ENCODE measurements around the gene DACT1.

The DACT1 gene

GRCh38 chr14:58637040-58637390, 747 bp upstream of the DACT1 start:
- peak; percentile 8 for DNase-seq (ENCODE audit: low spot score)

- DNase-seq (ENCODE audit: low spot score), result no peak
These were observed 752 bp downstream of the DACT1 start for GRCh38 chr14:58638231-58639197.

GRCh38 chr14:58639198-58639565, 1.4 kb downstream of the DACT1 start:
- DNase-seq (ENCODE audit: low spot score), result no peak

GRCh38 chr14:58639842-58640484, 2.2 kb downstream of the DACT1 start:
- no peak for DNase-seq (ENCODE audit: low spot score)

DNA sequence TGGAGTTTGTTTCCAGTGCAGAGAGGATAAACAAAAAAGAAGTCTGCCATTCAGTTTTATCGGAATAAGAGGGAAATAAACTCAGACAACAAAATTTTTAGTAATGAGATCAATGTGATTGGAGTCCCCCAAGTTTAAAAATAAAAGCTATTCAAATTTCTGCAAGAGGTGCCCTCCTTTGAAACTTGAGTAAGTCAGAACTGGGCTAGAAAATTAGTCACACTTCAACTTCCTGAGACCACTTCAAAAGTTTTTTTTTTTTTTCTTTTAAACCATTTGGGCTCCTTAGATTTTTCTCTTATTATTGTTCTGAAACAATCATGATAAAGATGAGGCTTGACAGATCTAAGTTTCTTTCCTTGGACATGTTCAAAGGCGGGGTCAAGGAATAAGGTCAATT, 3.2 kb downstream of the DACT1 start:
- DNase-seq (ENCODE audit: low spot score), result no peak

- no peak for DNase-seq (ENCODE audit: low spot score)
These were observed 3.7 kb downstream of the DACT1 start for GRCh38 chr14:58641509-58641908.

DNA sequence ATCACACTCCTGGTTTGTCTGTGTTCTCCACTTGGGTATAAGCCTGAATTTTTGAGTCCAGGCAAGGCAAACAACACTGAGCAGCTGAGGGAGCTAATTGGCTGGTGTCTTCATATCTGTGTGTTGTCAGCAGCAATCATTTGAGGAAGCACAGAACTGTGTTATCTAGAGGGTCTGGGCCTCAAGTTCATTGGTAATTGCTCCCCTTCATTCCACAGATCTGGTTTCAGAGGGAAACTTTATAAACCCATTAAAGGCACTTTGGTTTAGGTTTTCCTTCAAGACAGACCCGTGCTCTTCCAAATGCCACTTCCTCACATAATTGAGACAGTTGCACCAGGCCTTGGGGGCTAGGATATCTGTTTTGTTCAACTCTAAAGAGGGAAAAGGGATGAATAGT, 5.6 kb downstream of the DACT1 start:
- DNase-seq (ENCODE audit: low spot score), result no peak

GRCh38 chr14:58645641-58646040, 7.9 kb downstream of the DACT1 start:
- no peak for DNase-seq (ENCODE audit: low spot score)

- DNase-seq (ENCODE audit: low spot score), result no peak
These were observed 8.7 kb downstream of the DACT1 start for GRCh38 chr14:58646479-58646878.

GRCh38 chr14:58647777-58648176, 10.0 kb downstream of the DACT1 start:
- no peak for DNase-seq (ENCODE audit: low spot score)

- DNase-seq (ENCODE audit: low spot score), result no peak
These were observed 13.1 kb downstream of the DACT1 start for GRCh38 chr14:58650857-58651256.

DNA sequence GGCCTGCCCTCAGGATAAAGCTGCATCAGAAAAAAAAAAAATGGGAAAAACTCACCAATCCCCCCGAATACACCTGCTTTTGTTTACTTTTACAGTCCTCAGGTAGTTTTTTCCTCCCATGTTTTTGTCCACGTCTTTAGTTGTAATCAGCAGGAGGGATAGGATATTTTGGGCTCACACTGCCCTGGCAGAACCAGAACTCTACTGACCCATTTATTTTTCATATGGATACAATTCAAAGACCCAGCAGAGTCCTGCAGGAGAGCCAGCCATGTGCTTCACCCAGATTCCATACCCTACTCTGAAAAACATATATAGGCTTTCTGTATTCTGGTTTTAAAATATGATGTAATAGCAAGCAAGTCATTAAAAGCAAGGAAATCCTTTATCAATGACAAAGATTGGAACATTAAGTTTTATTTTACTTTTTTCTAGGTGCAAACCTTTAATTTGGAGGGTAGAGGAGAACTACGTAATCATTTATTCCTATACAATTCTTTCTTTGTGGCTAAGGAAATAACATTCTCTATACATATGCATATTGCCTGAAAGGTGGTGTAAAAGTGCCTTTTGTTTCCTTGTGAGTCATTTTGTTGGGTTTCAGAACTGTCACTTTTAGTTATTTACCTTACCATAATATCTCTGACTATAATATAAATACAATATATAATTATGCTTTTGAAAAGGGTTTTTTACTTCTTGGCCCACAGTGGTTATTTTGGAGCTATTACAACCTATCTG, 19.1 kb downstream of the DACT1 start:
- DNase-seq (ENCODE audit: low spot score), result no peak

GRCh38 chr14:58659061-58659460, 21.3 kb downstream of the DACT1 start:
- DNase-seq (ENCODE audit: low spot score), result no peak

GRCh38 chr14:58659846-58660245, 22.1 kb downstream of the DACT1 start:
- DNase-seq (ENCODE audit: low spot score), result no peak

DNA sequence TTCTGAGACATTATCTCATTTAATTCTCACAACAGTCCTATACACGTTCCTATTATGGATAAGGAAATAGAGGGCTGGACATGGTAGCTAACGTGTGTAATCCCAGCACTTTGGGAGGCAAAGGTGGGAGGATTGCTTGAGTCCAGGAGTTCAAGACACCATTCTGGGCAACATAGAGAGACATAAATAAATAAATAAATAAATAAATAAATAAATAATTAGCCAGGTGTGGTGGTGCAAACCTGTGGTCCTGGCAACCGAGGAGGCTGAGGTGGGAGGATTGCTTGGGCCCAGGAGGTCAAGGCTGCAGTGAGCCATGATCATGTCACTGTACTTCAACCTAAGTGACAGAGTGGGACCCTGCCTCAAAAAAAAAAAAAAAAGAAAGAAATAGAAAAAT, 22.6 kb downstream of the DACT1 start:
- DNase-seq (ENCODE audit: low spot score), result no peak

- DNase-seq (ENCODE audit: low spot score), result no peak
These were observed 24.3 kb downstream of the DACT1 start for GRCh38 chr14:58662018-58662417.

DNA sequence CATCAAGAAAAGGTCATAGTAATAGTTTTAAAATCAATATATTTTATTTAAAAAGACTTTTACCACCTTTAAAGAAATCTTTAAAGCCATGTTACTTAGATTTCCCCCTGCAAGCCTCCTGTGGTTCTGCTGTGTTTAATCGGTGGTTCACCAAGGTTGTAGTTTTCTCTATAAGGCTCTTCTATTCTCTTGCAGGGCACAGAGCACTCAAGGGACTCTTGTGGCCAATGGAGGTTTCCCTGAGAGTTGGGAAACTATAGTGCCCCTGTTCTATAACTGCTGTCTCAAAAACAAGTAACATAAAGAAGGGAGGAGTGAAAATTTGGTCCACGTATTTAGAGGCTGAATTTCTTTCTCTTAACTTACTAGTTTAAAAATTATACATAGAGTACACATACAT, 25.0 kb downstream of the DACT1 start:
- no peak for DNase-seq (ENCODE audit: low spot score)

- DNase-seq (ENCODE audit: low spot score), result no peak
These were observed 25.8 kb downstream of the DACT1 start for GRCh38 chr14:58663494-58664111.

DNA sequence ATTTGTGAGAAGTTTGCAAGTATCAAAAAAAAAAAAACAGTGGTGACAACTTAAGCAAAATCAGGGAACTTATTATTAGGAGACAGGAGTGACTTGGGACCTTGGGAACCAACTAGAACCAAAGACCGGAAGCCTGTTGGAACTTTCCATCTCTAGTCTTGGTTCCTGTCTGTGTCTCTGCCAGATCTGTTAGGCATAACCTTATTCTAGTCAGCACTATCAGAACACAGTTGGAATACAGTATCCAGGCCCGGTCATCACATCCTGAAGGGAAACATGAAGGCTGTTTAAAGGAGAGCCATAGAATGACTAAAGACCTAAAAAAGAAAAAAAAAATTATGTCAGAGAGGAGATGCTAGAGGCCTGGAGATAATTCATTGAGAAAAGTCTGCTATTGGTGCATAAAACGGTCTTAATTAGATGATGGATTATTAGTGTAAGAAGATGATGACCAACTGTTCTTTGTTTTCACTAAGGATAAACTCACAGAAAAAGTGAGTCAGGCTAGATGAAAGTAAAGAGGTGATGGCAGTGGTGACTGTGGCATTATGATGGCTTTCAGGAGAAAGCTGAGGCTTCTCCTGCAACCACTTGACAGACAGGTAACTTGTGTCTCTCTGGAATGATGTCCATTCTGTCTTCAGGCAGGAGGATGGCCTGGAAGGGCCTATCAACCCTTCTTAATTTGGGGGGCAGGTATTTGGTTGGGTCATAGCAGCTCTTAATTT, 28.2 kb downstream of the DACT1 start:
- no peak for DNase-seq (ENCODE audit: low spot score)

GRCh38 chr14:58666737-58667136, 29.0 kb downstream of the DACT1 start:
- no peak for DNase-seq (ENCODE audit: low spot score)

DNA sequence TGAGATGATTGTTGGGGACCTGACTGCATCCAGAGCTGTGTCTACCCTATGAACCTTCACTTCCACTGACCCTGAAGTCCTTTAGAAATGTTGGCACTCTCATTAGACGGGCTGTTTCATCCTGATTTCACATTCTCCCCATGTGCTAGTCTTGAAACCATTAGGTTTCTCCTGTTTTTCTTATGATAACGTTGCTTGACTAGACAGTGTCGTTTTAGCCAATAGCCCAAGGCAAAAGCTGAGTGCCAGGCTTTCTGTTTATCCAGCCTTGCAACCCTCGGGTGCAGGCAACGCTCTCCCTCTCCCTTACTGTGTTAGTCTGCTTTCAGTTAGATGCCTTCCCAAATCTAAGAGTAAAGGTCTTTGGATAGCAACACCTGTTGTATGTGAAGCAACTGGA, 30.1 kb downstream of the DACT1 start:
- no peak for DNase-seq (ENCODE audit: low spot score)

All from CD4-positive, alpha-beta T cell treated with Interleukin-6 at 100 ng/mL for 8 hours (primary cell).